ENCODE results near the gene CYP3A4.

- no peak for TF ChIP-seq POLR2A (IDR thresholded peaks at IDR 0.05)
- no peak for TF ChIP-seq CTCF (IDR thresholded peaks at IDR 0.05)
Observed at GRCh38 chr7:99729486-99730237, 54.3 kb downstream of the CYP3A4 start.

Data from tibial nerve (tissue), 3 donors.